NT2/D1 (cell line): ENCODE measurements around the gene SLC25A21.

Experiments used
- DNase-seq: peaks from one replicate; pipeline ENCODE4 v3.0.0-alpha.2; 2011; ENCODE audit warnings: low read depth, low spot score
- H3K27me3 ChIP-seq: 2 replicates; pipeline ENCODE4 v1.6.0; 2011; ENCODE audit warnings: mild to moderate bottlenecking; ENCODE audit not compliant: insufficient read length, insufficient read depth
- H3K36me3 ChIP-seq: 2 replicates; pipeline ENCODE4 v1.6.1; 2011; ENCODE audit warnings: mild to moderate bottlenecking, low read length, mixed read lengths; ENCODE audit not compliant: insufficient read depth, insufficient read length
- H3K4me1 ChIP-seq: 2 replicates; pipeline ENCODE4 v1.5.1; 2011; ENCODE audit not compliant: insufficient read depth, insufficient read length
- H3K4me3 ChIP-seq: 2 replicates; pipeline ENCODE4 v1.5.1; 2011; ENCODE audit warnings: low read depth; ENCODE audit not compliant: insufficient read length
- H3K9ac ChIP-seq: 2 replicates; pipeline ENCODE4 v1.6.0; 2011; ENCODE audit warnings: low read depth; ENCODE audit not compliant: insufficient read length
- H3K9me3 ChIP-seq: 2 replicates; pipeline ENCODE4 v1.5.1; 2011; ENCODE audit warnings: mild to moderate bottlenecking, low read length; ENCODE audit not compliant: insufficient read depth
- SUZ12 ChIP-seq: IDR thresholded peaks from 2 replicates; pipeline ENCODE4 v1.6.1; 2011; ENCODE audit not compliant: insufficient read length, insufficient read depth; ENCODE audit errors: extremely low read depth
- YY1 ChIP-seq: IDR thresholded peaks from 2 replicates; pipeline ENCODE4 v1.6.1; 2011; ENCODE audit not compliant: insufficient read length, insufficient read depth
- ZNF274 ChIP-seq: IDR thresholded peaks from 2 replicates; pipeline ENCODE4 v1.6.1; 2011; ENCODE audit warnings: mild to moderate bottlenecking, low read depth, low read length

The SLC25A21 gene

GRCh38 chr14:36748610-36749213 is 423.7 kb downstream of the SLC25A21 start:
- H3K36me3 ChIP-seq: no peaks in the 10 kb centered on the region
- H3K9ac ChIP-seq: no peak overlapping the region
- no peak overlapping the region for H3K4me3 ChIP-seq
- TF ChIP-seq ZNF274: no peak
- no peak for TF ChIP-seq YY1
- DNase-seq: no peak
- peaks cover 6% of the 10 kb centered on the region; the same call in 1 of the 2 replicates for H3K9me3 ChIP-seq
- no peaks in the 10 kb centered on the region for H3K4me1 ChIP-seq
- H3K27me3 ChIP-seq: no peaks in the 10 kb centered on the region

GRCh38 chr14:36747411-36748184 is 424.8 kb downstream of the SLC25A21 start:
- H3K9me3 ChIP-seq: 0 out of 2 replicates have a peak, but pooled peaks cover under 1% of the 10 kb centered on the region
- DNase-seq: no peak
- H3K4me3 ChIP-seq: no peak overlapping the region

GRCh38 chr14:36746872-36747271 is 425.5 kb downstream of the SLC25A21 start:
- Histone ChIP-seq H3K9ac (no peak overlapping the region), H3K36me3 (no peaks in the 10 kb centered on the region), H3K27me3 (no peaks in the 10 kb centered on the region), H3K4me1 (no peaks in the 10 kb centered on the region), H3K9me3 (no peaks in the 10 kb centered on the region), H3K4me3 (no peak overlapping the region)
- no peak for TF ChIP-seq YY1
- TF ChIP-seq ZNF274: no peak
- no peak for TF ChIP-seq SUZ12
- DNase-seq: no peak

More at GRCh38 chr14:36747411-36748184, 424.8 kb downstream of the SLC25A21 start:
- no peaks in the 10 kb centered on the region for H3K4me1 ChIP-seq
- no peak overlapping the region for H3K9ac ChIP-seq
- TF ChIP-seq SUZ12: no peak
- no peaks in the 10 kb centered on the region for H3K36me3 ChIP-seq
- H3K27me3 ChIP-seq: no peaks in the 10 kb centered on the region

DNA sequence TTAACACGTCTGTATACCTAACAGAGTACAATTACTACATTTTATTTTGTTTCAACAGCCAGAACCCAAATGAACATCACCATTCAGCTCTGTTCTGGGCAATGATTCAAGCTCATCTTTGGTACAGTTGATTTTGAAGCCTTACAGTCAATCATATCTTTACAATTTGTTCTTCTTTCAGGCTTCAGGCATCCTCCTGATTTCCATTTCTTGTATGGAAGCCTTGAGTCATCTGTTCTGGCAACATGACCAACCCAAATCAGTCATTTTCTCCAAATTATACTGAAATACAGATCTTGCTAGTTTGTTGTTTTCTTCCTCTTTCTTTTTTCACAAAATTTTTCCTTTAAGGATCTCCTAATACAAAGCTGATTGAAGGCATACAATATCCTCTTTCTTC is 430.5 kb downstream of the SLC25A21 start:
- no peaks in the 10 kb centered on the region for H3K36me3 ChIP-seq
- TF ChIP-seq SUZ12 (no peak), ZNF274 (no peak), YY1 (no peak)
- H3K9ac ChIP-seq: no peak overlapping the region
- H3K4me3 ChIP-seq: no peak overlapping the region
- H3K4me1 ChIP-seq: no peaks in the 10 kb centered on the region
- no peak for DNase-seq
- no peaks in the 10 kb centered on the region for H3K27me3 ChIP-seq
- no peaks in the 10 kb centered on the region for H3K9me3 ChIP-seq

GRCh38 chr14:36738269-36738668 is 434.1 kb downstream of the SLC25A21 start:
- no peaks in the 10 kb centered on the region for H3K4me1 ChIP-seq
- no peak for DNase-seq
- H3K27me3 ChIP-seq: no peaks in the 10 kb centered on the region
- TF ChIP-seq YY1: no peak
- TF ChIP-seq SUZ12: no peak
- no peak for TF ChIP-seq ZNF274
- H3K36me3 ChIP-seq: no peaks in the 10 kb centered on the region
- no peak overlapping the region for H3K9ac ChIP-seq
- no peaks in the 10 kb centered on the region for H3K9me3 ChIP-seq
- H3K4me3 ChIP-seq: no peak overlapping the region

DNA sequence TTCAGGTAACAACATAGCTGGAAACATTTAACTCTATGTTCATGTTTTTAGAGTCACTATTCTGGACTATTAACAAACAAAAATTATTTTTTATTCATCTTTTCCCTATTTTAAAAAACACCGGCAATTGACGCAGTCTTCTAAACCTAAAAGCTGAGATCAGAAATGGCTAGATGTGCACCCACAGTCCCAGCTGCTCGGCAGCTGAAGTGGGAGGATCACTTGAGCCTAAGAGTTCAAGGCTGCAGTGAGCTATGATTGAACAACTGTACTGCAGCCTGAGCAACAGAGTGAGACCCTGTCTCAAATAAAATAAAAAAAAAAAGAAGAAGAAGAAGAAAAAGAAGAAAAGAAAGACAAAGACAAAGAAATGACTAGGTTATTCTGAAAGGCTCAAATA is 446.3 kb downstream of the SLC25A21 start:
- Histone ChIP-seq H3K27me3 (no peaks in the 10 kb centered on the region), H3K9me3 (no peaks in the 10 kb centered on the region), H3K36me3 (no peaks in the 10 kb centered on the region), H3K4me1 (no peaks in the 10 kb centered on the region), H3K9ac (no peak overlapping the region), H3K4me3 (no peak overlapping the region)
- no peak for DNase-seq
- TF ChIP-seq SUZ12 (no peak), YY1 (no peak), ZNF274 (no peak)

DNA sequence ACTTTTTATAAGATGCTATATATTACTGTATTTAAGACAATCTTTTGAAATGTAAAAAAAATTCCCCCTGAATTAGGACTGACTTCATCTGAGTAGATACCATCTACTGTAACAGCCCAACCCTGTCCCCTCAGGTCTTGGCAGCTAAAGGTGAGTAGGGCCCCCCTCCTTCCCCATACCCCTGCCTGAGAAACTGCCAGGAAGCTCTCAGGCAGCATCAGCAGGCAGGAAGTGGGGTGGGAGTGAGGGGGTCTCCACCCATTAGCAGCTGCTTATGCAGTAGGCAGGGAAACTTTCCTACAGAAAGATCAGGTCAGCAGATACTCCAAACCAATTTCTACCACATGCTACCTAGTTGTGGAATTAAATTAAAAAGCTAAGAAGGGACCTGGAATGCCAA is 448.2 kb downstream of the SLC25A21 start:
- Histone ChIP-seq H3K36me3 (no peaks in the 10 kb centered on the region), H3K4me1 (no peaks in the 10 kb centered on the region), H3K9me3 (no peaks in the 10 kb centered on the region), H3K27me3 (no peaks in the 10 kb centered on the region), H3K9ac (no peak overlapping the region), H3K4me3 (no peak overlapping the region)
- no peak for DNase-seq
- TF ChIP-seq SUZ12 (no peak), YY1 (no peak), ZNF274 (no peak)

DNA sequence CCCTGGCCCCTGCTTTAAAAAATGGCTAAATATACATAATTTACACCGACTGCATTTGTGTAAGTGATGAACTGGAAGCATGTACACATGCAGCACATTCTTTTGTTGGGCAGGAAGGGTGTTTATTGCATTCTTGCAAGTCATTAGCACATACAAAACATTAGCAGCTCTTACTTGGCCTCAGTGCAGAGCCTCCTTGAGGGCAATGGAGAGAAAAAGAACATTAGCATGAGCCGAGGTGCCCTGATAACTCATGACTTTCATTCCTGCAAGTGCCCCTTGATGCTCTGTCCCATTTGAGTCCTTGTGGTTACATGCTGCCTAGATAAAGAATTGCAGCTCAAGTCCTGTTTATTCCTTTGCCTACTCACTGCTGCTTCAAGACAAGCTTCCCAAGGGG is 448.9 kb downstream of the SLC25A21 start:
- no peaks in the 10 kb centered on the region for H3K27me3 ChIP-seq

More for the DNA sequence above, 448.9 kb downstream of the SLC25A21 start:
- Histone ChIP-seq H3K9me3 (no peaks in the 10 kb centered on the region), H3K36me3 (no peaks in the 10 kb centered on the region), H3K9ac (no peak overlapping the region), H3K4me1 (no peaks in the 10 kb centered on the region), H3K4me3 (no peak overlapping the region)
- no peak for TF ChIP-seq SUZ12
- no peak for TF ChIP-seq YY1
- no peak for TF ChIP-seq ZNF274
- DNase-seq: no peak
